ENCODE measurements around the gene ZNF146. TPM values are rescaled to one million over a fixed set of nuclear protein-coding genes. Genes with fewer than 3 reads are reported as not detected.

ZNF146 gene
- total RNA-seq, 1 donor from 2014 or later: 69.0 TPM

DNA sequence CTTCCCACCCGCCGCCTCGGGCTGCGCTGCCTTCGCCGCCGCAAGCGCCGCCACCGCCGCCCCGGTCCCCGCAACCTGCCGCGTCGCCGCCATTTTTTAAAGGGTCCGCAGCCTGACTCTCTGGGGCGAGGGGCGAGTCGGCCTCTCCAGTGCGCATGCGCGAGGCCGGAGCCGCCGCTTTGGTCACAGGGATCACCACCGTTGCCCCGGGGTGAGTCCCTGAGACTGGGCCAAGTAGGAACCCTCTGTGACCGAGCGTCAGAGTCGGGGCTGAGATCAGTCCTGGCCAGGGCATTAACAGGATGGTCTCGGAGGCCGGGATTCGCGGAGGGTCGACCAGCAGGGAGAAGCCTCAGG, 42.6 kb downstream of the ZNF146 start:
- Mint-ChIP-seq H3K36me3 (ENCODE audit: low read depth) (peaks cover 4% of the 10 kb centered on the region), H3K27me3 (ENCODE audit: low read depth) (no peaks in the 10 kb centered on the region), H3K4me3 (ENCODE audit: unreplicated experiment) (peak overlapping the region; percentile 75), H3K4me1 (ENCODE audit: low read depth) (peaks cover 7% of the 10 kb centered on the region), H3K9me3 (ENCODE audit: low read depth) (peaks cover 8% of the 10 kb centered on the region), H3K27ac (ENCODE audit: unreplicated experiment) (no peak overlapping the region)
- TF ChIP-seq, protein P1, sequence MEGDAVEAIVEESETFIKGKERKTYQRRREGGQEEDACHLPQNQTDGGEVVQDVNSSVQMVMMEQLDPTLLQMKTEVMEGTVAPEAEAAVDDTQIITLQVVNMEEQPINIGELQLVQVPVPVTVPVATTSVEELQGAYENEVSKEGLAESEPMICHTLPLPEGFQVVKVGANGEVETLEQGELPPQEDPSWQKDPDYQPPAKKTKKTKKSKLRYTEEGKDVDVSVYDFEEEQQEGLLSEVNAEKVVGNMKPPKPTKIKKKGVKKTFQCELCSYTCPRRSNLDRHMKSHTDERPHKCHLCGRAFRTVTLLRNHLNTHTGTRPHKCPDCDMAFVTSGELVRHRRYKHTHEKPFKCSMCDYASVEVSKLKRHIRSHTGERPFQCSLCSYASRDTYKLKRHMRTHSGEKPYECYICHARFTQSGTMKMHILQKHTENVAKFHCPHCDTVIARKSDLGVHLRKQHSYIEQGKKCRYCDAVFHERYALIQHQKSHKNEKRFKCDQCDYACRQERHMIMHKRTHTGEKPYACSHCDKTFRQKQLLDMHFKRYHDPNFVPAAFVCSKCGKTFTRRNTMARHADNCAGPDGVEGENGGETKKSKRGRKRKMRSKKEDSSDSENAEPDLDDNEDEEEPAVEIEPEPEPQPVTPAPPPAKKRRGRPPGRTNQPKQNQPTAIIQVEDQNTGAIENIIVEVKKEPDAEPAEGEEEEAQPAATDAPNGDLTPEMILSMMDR (IDR thresholded peaks at IDR 0.05): no peak
- no peak for DNase-seq (ENCODE audit: low spot score)

DNA sequence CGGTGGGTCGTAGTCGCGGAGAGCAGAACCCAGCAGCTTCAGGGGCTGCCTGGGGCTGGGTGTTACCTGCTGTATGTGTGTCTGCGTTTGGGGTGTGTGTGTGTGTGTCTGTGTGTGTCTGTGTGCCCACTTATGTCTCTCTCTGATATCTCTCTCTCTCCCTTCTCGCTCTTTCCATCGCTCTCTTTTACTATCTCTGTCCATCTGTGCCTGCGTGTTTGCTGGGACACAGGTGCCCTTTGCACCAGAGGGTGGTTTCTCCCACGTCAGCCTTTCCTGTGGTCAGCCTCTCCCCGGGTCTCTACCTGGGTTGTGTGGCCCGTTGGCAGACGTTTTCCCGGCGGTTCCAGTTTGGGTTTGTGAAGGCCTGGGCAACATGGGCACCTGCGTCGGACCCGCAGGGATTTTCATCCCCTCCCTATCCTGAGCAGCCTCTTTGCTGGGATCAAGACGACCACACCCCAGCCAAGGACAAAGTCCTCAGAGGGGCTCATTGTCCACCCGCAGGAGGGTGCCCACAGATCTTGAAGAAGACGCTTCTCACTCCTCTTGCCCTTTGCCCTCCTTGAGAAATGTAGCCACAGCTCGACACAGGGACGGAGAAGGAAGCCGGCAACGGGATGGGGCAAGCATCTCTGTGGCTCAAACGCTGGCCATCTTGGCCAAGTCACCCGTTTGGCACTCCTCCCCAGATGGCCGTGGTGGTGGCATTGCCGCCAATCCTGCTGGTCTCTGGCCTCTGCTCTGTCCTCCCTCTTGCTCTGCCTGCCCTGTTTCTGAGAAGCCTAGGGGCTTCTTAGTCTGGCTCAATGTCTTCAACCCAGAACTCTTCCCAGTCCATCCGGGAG, 43.3 kb downstream of the ZNF146 start:
- Mint-ChIP-seq H3K27me3 (ENCODE audit: low read depth) (no peaks in the 10 kb centered on the region), H3K9me3 (ENCODE audit: low read depth) (peaks cover 8% of the 10 kb centered on the region), H3K36me3 (ENCODE audit: low read depth) (peaks cover 4% of the 10 kb centered on the region), H3K27ac (ENCODE audit: unreplicated experiment) (no peak overlapping the region), H3K4me3 (ENCODE audit: unreplicated experiment) (peak overlapping the region; percentile 75), H3K4me1 (ENCODE audit: low read depth) (peaks cover 7% of the 10 kb centered on the region)
- no peak for DNase-seq (ENCODE audit: low spot score)
- TF ChIP-seq, protein P1 (IDR thresholded peaks at IDR 0.05): no peak

DNA sequence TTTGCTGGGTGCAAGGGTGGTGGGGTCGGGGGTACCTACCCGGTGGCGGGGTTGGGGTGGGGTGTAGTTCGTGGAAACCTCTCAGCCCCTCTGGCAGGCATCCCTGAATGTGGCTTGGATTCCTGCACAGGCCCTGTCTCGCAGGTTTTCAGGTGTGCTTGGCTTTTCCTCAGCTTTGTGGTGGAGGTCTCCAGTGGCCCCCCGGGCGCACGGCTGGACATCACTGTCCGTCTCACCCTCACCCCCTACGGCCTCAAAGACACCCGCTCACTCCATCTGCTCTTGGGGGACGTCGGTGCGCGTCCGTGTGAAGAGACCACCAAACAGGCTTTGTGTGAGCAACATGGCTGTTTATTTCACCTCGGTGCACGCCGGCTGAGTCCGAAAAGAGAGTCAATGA, 44.3 kb downstream of the ZNF146 start:
- Mint-ChIP-seq H3K4me3 (ENCODE audit: unreplicated experiment) (no peak overlapping the region), H3K9me3 (ENCODE audit: low read depth) (peaks cover 9% of the 10 kb centered on the region), H3K36me3 (ENCODE audit: low read depth) (peaks cover 4% of the 10 kb centered on the region), H3K4me1 (ENCODE audit: low read depth) (peaks cover 7% of the 10 kb centered on the region), H3K27ac (ENCODE audit: unreplicated experiment) (no peak overlapping the region), H3K27me3 (ENCODE audit: low read depth) (no peaks in the 10 kb centered on the region)
- DNase-seq (ENCODE audit: low spot score): no peak
- TF ChIP-seq, protein P1 (IDR thresholded peaks at IDR 0.05): no peak

DNA sequence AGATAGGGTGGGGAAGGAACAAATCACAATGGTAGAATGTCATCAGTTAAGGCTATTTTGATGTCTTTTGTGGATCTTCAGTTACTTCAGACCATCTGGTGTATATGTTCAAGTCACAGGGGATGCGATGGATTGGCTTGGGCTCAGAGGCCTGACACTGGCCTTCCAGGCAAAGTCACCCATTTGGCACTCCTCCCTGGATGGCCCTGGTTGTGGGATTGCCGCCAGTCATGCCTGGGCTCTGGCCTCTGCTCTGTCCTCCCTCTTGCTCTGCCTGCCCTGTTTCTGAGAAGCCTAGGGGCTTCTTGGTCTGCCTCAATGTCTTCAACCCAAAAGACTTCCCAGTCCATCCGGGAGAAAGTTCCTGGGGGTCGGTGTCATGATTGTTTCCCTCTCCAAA, 50.2 kb downstream of the ZNF146 start:
- Mint-ChIP-seq H3K9me3 (ENCODE audit: low read depth) (peaks cover 13% of the 10 kb centered on the region), H3K4me3 (ENCODE audit: unreplicated experiment) (no peak overlapping the region), H3K4me1 (ENCODE audit: low read depth) (no peaks in the 10 kb centered on the region), H3K27me3 (ENCODE audit: low read depth) (no peaks in the 10 kb centered on the region), H3K27ac (ENCODE audit: unreplicated experiment) (no peak overlapping the region), H3K36me3 (ENCODE audit: low read depth) (peaks cover 2% of the 10 kb centered on the region)
- TF ChIP-seq, protein P1 (IDR thresholded peaks at IDR 0.05): no peak
- no peak for DNase-seq (ENCODE audit: low spot score)

DNA sequence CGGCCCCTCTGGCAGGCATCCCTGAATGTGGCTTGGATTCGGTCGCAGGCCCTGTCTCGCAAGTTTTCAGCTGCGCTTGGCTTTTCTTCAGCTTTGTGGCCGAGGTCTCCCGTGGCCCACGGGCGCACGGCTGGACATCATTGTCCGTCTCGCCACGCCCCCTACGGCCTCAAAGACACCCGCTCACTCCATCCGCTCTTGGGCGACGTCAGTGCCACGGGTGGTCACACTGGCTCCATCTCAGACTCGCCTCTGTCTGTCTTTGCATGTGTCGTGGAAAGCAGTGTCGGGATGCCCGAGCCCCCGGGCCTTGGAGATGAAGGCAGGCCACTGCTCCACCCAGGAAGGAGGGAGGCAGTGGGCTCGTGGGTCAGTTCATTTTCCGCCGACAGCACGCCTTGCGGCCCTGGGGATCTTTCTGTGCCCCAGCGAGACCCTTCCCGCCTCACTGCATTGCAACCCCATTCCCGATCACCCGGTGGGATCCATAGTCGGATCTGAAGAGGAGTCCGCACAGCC, 51.0 kb downstream of the ZNF146 start:
- Mint-ChIP-seq H3K27me3 (ENCODE audit: low read depth) (no peaks in the 10 kb centered on the region), H3K4me3 (ENCODE audit: unreplicated experiment) (no peak overlapping the region), H3K36me3 (ENCODE audit: low read depth) (peaks cover 2% of the 10 kb centered on the region), H3K27ac (ENCODE audit: unreplicated experiment) (no peak overlapping the region), H3K9me3 (ENCODE audit: low read depth) (peaks cover 13% of the 10 kb centered on the region), H3K4me1 (ENCODE audit: low read depth) (no peaks in the 10 kb centered on the region)
- TF ChIP-seq, protein P1 (IDR thresholded peaks at IDR 0.05): no peak
- DNase-seq (ENCODE audit: low spot score): no peak

Measured in chondrocyte (in vitro differentiated cells).